EL (cell line): ENCODE results near the gene TRIB2.

Source experiments
- DNase-seq: peaks from one replicate; pipeline ENCODE4 v3.0.0-alpha.2; 2016

TRIB2 gene

DNA sequence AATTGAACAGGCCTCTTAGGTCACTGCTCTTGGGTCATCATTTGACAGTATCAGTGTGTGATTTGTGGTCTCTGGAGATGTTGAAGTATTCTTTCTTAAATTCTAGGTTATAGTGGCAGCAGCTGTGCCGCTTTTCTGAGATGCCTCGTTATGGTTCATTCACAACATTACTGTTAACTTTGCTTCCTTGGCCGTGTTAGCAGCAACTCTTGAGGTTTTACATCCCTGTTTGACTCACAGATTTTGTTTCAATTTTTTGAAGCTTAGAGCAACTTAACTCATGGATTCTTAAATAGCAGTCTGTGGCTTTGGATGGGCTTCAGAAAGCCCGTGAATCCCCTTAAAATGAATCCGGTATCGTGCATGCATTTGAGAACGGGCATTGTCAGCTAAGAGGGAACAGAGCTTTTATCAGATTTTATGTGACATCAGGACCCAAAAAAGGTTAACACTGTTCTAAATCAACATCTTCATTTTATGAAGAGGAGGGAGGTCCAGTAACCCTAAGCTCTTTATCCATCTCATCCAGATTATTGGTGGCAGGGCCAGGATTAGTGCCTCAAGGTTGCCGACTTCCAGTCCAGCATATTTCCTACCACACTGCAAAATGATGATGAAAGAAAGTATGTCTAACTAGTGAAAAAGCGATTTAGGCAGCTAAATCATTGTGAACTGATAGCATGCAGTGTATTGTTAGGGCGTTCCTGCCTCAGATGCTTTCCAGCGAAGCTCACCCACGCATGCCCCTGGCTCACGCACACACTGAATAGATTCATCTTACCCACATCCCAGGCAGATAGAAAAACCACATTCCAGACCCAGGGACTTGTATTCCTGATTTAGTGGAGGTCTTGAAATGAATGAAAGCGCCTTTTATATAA lies 5.1 kb downstream of the TRIB2 start:
- DNase-seq, result peak; percentile 24

- no peak for DNase-seq
These were observed 5.9 kb downstream of the TRIB2 start for GRCh38 chr2:12722447-12723316.

- DNase-seq, result no peak
These were observed 7.2 kb downstream of the TRIB2 start for GRCh38 chr2:12723736-12724463.

DNA sequence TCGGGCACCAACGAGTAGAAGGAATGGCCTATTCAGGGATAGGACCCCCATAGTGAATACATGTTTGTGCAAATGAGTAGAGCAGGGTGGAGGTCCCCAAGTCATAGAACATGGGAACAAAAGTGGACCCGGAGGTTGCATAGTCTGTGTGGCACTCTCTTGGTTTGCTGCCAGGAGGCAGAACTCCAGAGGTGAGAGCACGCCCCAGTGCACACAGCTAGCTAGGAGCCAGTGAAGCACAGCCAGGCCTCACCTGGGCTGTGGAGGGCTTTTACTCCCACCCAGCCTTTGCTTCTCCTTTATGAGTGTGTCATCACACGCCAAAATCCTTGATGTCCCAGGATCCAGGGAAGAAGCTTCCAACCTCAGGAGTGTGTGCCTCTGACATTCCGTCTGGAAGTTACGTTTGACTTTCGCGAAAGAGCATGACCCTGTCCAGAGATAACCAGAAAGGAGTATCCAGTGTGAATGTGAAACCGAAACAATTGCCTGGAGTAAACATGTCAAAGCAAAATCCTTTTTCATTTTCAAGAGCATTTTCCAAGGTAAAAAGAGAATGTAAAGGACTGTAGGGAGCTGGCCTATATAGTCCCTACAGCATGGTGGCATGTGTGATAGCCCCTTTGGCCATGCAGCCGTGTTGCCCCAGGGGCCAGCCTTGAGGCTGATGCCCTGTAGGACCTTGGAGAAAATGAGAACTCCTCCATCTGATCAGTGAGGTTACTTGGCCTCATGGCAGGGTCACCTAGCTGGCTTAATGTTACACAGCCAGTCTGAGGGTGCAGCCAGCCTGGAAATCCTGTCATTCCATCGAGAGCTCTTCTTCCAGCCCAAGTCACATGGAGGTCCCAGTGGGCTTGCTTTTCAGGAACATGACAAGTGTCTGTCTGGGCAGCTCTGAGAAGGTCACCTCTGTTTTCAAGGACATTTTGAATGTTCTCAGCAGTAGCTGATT lies 8.8 kb downstream of the TRIB2 start:
- DNase-seq, result no peak

GRCh38 chr2:12726271-12726670 lies 9.5 kb downstream of the TRIB2 start:
- no peak for DNase-seq

GRCh38 chr2:12727065-12727464 lies 10.3 kb downstream of the TRIB2 start:
- DNase-seq, result no peak

DNA sequence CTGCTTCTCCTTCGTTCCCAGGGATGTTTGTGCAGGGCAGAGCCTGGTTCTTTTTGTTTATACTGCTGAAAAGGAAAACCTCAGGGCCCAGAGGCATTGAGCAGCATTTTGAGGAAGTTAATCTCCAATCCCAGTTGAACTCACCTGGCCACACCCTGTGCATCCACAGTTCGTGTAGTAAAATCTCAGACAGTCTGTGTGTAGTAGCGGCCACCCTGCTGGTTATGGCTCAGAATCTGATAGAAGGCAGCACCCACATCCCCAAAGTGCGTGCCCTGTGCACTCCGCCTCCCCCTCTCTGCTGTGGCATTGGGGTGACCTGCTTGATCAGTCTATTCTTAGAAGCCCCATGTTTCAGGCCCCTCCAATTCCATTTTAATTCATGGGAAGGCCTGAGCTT lies 10.9 kb downstream of the TRIB2 start:
- no peak for DNase-seq

- DNase-seq, result no peak
These were observed 11.6 kb downstream of the TRIB2 start for GRCh38 chr2:12728221-12728777.

- DNase-seq, result no peak
These were observed 13.5 kb downstream of the TRIB2 start for GRCh38 chr2:12730265-12730664.

GRCh38 chr2:12731701-12732280 lies 15.1 kb downstream of the TRIB2 start:
- no peak for DNase-seq

DNA sequence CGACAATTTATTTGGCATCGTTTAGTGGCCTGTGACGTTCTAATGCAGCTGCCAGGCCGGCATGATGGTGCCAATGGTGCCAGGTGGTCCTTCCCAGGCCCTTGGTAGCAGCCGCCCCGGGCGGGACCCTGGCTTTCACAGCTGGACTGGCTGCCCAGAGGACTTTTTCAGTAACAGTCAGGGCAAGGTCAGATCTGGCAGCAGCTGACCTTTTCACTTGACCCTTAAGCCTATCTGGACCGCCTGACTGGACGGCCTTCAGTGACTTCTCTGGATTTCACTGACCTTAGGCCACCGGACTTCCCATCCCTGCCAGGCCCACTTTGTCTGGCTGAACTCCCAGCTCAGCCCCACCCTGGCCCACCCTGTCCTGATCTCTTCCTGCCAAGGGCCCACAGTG lies 15.9 kb downstream of the TRIB2 start:
- DNase-seq, result no peak

DNA sequence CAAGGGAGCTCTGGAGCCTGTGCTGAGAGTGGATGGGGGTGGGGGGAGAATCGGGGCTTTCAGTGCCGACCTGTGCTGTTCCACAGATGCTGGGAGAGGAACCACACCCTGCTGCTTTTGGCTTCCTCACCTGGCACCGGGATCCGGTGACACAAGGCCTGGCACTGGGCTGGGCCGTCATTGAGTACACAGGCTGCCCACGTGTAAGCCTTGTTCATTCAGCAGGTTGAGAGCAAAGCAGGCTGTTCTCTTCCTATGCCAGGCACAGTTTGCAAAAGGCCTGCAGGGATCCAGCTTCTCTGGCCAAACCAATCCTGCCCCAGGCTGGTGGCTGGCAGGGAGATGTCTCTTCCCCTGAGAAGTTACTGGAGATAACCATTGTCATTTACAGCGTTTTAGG lies 17.1 kb downstream of the TRIB2 start:
- no peak for DNase-seq

DNA sequence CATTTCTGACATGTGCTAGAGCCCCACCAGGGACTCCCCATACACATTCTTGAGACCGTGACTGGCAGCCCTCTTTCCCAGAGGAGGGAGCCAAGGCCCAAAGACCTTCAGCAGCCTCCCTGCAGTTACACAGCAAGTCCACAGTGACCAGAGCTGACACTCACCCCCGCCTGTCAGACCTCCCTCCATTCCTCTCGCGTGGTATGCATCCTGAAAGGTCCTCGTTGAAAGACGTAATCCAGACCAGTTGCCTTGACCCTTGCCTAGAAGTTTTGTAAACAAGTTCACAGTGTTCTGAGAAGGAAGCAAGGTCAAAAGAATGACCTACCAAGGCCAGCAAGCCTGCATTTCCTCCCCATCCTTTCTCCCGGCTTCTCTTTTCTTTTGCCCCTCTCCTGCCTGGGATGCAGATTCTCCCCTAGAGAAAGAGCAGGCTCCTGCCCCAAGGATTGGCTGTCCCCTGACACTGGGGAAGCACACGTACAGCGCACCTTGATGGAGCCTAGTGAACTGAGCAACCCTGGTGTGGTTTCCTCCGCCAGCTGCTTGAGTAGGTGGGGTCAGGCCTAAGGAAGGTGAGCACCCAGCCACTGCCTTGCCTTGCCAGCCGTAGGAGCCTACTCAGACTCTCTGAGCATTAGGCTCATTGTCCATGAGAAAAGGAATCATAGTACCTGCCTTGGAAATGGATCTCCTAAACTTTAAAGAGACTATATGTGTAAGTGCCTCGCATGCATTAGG lies 18.3 kb downstream of the TRIB2 start:
- DNase-seq, result no peak

- DNase-seq, result no peak
These were observed 20.6 kb downstream of the TRIB2 start for GRCh38 chr2:12737297-12737696.

GRCh38 chr2:12737738-12738485 lies 21.2 kb downstream of the TRIB2 start:
- DNase-seq, result peak; percentile 32

GRCh38 chr2:12739721-12740254 lies 23.1 kb downstream of the TRIB2 start:
- DNase-seq, result no peak

DNA sequence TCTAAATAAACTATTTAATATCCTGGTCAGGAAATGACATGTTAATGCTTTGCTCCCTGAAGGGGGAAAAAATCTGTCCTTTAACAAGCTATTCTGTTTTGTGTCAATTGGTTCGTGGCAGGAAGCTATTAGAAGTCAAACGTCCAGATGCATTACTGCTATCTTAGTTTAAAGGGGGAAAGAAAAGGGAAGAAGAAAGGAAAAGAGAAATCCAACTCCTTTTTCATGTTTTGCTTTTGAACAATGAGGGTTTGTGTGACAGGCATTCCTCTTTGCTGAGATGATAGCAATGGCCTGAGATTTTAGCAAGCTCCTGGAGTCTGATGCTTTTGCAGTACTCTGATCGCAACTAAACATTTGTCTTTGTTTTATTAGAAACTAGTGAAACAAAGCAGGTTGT lies 24.6 kb downstream of the TRIB2 start:
- no peak for DNase-seq

DNA sequence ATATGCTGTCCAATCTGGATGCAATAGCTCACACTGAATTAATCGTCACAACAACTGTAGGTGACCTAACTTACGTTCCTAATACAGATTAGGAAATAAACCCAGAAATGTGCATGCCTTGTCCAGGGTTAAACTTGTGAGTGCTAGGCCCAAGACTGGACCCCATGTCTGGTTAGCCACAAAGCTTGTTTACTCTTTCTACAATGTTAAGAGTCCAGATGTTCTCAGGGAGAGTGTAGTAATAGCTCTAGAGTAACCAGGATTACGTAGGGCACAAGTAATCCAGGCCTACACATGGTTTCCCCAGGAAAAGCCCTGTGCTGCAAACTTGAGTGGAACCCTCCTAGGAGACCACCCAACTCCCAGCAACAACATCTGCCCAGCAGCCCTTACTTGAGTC lies 26.2 kb downstream of the TRIB2 start:
- DNase-seq, result no peak

- no peak for DNase-seq
These were observed 33.6 kb downstream of the TRIB2 start for GRCh38 chr2:12750166-12750905.
